Measurements from ENCODE around the gene PTH2. TPM values are rescaled to one million over a fixed set of nuclear protein-coding genes. Genes with fewer than 3 reads are reported as not detected.
"Not testable (repeated sequence)": the region's sequence is repeated elsewhere in the genome, so short reads cannot be mapped to it uniquely, and the experiment has no call there.

Gene PTH2
- total RNA-seq, 1 donor: not detected

DNA sequence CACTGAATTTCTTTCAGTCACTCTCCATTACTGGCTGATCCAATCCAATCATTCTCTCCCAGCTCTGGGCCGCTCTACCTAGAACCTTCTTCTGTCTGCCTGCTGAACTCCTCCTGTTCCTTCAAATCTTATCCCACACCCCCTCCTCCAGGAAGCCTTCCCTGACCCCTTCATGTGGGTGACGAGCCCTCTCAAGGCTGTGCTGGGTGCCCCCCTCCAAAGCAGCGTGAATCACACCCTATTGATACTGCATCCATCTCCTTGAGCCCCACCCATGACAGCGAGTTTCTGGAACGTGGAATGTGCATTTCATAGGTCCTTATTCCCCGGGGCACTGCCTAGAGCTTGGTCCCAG lies 25.2 kb upstream of the PTH2 start:
- H3K4me3 ChIP-seq (ENCODE audit: low read depth, low read length): no peak overlapping the region
- no peak for DNase-seq (ENCODE audit: low read depth)
- no peak for TF ChIP-seq CTCF (IDR thresholded peaks at IDR 0.05; ENCODE audit: insufficient read depth, low read depth, low read length)

DNA sequence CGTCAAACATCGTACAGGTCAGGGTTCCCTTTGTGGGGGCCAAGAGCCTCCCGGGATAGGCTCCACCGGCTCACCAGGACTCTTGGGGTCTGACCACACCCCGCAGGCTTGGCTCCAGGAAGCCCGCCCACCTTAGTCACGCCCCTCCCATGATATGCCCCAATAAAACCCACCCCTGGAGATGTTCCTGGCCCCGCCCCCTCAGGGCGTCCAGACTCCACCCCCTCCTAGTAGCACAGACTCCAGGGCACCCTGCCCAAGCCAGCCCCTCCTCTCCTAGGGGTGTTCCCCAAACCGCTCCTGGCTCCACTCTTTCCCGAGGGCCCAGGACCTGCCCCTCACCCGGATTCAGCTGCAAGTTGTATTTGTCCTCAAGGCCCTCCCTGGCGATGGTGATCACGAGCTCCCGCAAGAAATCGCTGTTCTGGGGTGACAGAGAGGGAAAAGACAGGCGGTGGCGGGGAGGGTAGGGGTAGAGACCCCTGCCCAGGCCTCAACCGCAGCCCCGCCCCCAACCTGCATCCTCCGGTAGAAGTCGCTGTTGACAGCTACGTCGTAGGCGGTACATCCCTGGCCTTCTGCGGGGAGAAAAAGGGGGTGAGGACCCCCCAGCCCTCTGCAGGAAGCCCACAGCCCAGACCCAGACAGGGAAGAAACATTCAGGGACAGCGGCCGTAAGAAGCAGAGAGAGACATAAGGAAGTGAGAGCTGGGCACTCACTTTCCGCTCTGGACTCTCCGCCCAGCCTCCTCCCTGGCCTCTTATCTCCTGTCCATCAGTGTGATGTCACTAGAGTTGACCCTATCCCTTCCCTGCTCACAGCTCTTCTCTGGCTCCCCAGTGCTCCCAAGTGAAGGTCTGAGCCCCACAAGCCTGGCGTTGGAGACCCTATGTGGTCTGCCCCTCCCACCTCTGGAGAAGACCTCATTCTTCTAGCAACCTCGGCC lies 24.5 kb upstream of the PTH2 start:
- no peak overlapping the region for H3K4me3 ChIP-seq (ENCODE audit: low read depth, low read length)
- no peak for TF ChIP-seq CTCF (IDR thresholded peaks at IDR 0.05; ENCODE audit: insufficient read depth, low read depth, low read length)
- peak; percentile 33 for DNase-seq (ENCODE audit: low read depth)

DNA sequence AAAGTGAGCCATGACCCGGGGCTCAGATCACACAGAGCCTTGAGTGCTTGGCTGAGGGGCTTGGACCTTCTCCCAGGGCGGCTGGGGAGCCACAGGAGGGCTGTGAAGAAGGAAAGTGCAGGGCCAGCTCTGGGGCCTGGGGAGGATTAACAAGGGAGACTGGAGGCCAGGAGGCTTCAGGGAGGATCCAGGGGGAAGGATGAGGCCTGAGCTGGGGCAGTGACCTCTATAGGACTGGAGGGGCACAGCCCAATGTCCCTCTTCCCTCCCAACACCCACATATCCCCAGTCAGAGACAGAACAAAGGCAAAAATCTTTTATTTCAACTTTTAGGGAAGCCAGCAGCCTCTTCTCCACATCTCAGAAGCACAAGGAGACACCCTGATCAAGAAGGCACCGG lies 22.8 kb upstream of the PTH2 start:
- DNase-seq (ENCODE audit: low read depth): no peak
- no peak overlapping the region for H3K4me3 ChIP-seq (ENCODE audit: low read depth, low read length)
- no peak for TF ChIP-seq CTCF (IDR thresholded peaks at IDR 0.05; ENCODE audit: insufficient read depth, low read depth, low read length)

DNA sequence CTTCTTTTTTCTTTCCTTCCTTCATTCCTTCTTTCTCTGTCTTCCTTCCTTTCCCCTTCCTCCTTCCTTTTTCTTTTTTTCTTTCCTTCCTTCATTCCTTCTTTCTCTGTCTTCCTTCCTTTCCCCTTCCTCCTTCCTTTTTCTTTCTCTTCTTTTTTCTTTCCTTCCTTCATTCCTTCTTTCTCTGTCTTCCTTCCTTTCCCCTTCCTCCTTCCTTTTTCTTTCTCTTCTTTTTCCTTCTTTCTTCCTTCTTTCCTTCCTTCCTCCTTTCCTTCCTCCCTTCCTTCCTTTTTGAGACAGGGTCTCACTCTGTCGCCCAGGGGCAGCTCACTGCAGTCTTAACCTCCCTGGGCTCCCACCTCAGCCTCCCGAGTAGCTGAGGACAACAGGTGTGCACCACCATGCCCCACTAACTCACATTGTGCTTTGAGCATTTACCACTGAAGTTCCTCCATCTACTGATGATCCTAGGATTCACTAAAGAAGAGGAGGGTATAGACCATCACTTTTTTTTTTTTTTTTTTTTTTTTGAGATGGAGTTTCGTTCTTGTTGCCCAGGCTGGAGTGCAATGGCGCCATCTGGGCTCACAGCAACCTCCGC lies 21.0 kb upstream of the PTH2 start:
- DNase-seq (ENCODE audit: low read depth); H3K4me3 ChIP-seq (ENCODE audit: low read depth, low read length): not testable (repeated sequence)

DNA sequence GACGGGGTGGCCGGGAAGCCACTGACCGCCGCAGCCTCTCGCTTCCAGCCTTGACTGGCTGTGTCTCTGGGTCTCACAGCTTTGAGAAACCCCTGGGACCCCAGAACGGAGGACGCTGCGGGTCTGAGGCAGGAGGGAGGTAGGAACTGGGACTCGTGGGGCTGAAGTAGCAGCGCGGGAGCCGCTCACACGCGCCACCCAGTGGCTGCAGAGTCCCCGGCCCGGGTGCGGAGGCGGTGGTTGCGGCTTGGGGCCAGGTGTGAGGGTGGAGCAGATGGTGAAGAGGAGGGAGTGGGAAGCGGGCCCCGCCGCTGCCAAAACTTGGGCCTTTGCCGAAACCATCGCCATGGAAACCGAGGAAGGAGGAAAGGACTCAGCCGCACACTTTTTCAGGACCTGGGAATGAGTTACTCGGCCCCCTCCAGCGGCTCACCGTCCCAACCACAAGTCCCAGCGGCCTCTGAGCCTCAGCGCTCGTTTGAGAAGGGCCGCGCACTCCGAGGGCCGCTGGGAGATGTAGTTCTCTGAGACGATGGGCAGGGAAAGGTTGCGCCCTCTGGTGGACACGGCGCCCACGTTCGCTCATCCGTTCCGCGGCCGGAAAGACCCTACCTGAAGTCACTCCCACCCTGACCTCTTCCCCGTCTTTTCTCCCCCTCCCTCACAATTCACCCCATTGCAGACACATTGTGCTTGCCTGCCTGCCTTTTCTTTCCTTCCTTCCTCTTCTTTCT lies 20.3 kb upstream of the PTH2 start:
- H3K4me3 ChIP-seq (ENCODE audit: low read depth, low read length): peak overlapping the region; percentile 76
- peak; percentile 93 for DNase-seq (ENCODE audit: low read depth)
- peak; percentile 81 for TF ChIP-seq CTCF (IDR thresholded peaks at IDR 0.05; ENCODE audit: insufficient read depth, low read depth, low read length)

GRCh38 chr19:49442771-49443365 lies 19.6 kb upstream of the PTH2 start:
- TF ChIP-seq CTCF (IDR thresholded peaks at IDR 0.05; ENCODE audit: insufficient read depth, low read depth, low read length): no peak
- H3K4me3 ChIP-seq (ENCODE audit: low read depth, low read length): peak overlapping the region; percentile 76
- peak; percentile 87 for DNase-seq (ENCODE audit: low read depth)

DNA sequence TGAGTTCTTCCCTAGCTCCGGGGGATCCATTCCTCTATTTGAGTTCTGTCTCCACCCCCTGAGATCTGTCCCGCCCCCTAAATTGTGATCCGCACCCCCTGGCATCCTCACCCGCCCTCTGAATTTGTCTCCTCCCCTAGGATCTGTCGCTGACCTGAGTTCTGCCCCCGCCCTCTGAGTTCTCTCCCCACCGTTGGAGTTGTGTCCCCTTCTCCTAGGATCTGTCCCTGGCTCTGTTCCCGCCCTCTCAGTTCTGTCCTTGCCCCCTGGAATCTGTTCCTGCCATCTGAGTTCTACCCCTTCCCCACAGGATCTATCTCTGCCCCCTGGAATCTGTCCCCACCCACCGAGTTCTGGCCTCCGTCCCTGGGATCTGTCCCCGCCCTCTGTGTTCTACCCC lies 19.1 kb upstream of the PTH2 start:
- peak overlapping the region; percentile 76 for H3K4me3 ChIP-seq (ENCODE audit: low read depth, low read length)
- no peak for TF ChIP-seq CTCF (IDR thresholded peaks at IDR 0.05; ENCODE audit: insufficient read depth, low read depth, low read length)
- DNase-seq (ENCODE audit: low read depth): no peak
